ENCODE data around the gene KCNJ1.

The KCNJ1 gene

DNA sequence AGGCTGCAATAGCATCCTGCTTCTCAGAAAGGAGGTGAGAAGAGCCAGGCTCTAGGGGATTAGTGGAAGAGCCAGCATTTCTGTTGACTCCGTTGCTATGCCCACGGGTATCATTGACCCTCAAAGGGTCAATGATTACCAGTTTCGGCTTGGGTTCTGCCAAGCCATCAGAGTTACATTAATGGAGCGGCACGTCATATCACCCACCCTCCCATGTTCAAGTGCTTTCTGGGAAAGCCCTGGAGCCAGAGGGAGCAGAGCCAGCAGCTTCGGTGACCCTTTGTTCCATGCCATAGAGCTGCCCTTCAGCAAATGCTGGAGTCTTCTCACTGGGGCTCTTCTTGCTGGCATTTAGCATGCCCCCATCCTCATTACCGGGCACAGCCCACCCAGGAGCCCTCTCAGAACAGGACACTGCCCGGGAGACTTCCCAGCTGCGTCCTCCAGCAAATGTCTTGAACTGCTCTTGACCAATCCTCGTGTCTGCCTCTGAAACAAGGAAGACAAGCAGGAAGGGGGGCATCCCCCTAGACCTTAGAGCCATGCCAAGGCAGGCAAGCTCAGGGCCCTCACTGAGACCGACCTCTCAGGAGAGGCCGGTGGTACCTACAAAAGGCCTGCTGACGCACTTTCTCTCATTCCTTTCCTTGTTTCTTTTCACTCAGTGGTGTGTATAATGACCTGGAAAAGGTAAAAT lies 14.6 kb downstream of the KCNJ1 start:
- no peak for DNase-seq (ENCODE audit: low spot score)

DNA sequence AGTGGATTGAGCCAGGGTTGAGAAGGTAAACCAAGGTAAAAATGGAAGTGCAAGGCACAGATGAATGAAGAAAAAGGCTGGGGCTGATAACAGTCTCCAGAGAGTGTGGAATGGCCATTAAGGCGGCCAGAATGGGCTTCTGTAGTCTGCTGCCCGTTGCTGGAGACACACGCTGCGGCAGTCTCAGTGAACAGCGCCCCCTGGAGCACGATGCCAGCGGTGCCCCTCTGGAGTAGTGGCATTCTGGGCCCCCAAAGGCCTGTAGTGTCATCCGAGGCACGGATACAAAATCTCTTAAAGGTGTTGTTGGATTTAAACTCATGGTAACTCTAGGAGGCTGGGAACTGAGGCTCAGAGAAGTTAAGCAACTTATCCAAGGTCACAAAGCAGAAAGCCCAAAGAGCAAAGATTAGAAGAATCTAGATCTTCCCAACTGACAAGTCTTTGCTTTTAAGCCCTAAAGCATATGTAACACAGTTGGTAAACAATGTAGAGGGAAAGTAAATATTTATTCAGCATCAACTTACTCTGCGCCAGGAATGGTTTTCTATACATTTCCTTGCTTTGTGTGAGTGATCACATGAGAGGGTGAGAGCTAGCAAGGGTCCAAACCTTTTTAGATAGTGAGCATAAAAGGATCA lies 18.2 kb downstream of the KCNJ1 start:
- peak; percentile 31 for DNase-seq (ENCODE audit: low spot score)

DNA sequence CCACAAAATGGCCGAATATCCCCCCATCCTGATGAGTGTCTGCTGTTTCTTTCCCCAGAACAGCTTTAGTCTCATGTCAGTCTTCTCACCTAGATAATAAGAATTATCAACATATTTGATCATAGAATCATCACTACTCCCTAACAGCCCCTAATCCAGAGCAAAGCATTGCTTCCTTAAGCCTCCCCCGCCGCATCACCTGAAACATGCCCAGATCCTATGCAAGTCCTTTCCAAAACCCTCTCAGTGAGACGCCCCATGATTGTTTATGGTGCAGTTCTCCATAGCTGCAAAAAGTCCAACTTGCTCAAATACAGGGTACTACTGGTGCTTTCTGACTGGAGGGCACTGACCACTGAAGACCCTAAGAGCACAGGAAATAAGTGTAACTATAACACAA lies 20.1 kb downstream of the KCNJ1 start:
- DNase-seq (ENCODE audit: low spot score) = no peak

DNA sequence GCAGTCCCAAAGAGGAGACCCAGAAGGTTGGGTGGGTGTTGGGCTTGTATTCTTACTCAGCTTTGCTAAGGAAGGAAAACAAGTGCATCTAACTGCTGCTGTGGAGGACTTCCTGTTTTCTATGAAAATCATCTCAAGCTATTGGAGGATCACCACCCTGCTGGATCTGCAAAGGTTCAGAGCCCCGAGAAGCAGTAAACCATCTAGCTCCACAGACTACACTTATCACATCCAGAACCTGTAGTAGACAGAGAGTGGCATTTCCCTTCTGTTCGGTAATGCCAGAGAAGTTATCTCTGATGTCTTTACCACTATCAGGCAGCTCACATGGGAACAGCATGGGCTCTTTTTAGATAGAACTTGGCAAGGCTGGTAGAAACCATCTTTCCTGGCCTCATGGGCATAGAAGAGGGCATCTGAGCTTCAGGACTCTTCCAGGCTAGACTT lies 21.7 kb downstream of the KCNJ1 start:
- no peak for DNase-seq (ENCODE audit: low spot score)

DNA sequence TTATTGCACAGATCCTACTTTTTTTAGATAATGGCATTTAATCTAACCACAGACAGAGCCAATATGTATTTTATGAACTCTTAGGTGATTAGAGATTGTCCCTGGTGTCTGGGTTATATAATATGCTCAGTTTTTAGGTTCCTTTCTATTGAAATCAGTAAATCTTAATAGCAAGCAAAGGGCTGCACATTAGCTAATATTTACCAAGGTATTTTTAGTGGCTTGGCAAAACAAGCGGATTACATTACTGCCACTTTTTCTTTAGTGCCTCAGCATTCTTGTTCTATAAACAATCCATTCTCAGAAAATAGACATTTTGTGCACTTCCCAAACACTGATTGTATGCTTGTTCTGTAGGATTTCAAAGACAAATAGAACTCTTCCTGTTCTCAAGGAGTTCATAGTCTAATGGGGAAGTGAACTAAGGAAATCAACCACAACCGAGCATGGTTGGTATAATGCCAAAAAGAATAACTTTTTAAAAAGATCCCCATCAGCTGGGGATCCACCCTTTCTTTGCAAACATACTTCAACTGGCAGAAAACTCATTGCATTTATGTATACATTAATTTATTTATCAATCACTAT lies 23.8 kb downstream of the KCNJ1 start:
- no peak for DNase-seq (ENCODE audit: low spot score)

DNA sequence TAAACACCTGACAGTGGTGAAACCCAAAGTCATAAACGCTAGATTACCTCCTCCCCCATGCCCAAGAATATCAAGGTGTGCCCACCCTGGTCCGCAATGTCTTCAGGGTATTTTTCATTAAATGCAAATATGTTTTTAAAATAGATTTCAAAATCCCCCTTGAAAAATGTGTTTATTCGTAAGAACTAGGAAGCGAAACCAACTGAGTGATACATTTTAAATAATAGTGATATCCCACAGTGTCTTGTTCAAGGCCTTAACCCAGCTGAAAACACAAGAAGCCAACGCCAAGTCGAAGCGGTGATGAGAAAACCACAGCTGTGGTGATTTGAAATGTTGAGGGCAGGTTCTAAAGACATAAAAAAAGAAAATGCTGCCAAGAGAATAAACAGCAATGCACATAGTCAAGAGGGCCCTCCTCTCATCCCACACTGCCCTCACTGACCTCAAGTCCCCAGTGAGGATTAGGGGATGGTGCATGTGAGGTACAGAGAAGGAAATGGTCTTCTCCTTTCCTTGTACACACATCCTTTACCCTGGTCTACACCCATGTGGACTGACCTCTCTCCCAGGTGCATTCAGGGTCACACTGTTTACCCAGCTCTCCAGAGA lies 25.5 kb downstream of the KCNJ1 start:
- DNase-seq (ENCODE audit: low spot score) = no peak

DNA sequence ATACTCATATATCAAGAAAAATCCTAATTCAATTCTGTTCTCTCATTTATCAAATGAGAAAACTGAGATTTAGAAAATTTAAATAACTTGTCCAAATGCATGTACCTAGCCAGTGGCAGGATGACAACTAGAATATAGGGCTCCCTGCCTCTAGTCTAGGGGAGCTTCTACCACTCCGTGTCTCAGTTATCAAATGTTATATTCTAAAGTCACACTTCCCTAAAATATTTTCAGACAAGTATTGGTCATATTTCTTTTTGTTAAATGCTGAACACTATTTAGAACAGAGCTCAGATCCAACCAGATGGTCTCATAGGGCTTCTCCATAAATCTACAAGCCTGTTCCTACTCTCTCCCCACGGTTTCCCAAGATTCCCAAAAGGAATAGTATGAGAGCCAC lies 26.3 kb downstream of the KCNJ1 start:
- no peak for DNase-seq (ENCODE audit: low spot score)

DNA sequence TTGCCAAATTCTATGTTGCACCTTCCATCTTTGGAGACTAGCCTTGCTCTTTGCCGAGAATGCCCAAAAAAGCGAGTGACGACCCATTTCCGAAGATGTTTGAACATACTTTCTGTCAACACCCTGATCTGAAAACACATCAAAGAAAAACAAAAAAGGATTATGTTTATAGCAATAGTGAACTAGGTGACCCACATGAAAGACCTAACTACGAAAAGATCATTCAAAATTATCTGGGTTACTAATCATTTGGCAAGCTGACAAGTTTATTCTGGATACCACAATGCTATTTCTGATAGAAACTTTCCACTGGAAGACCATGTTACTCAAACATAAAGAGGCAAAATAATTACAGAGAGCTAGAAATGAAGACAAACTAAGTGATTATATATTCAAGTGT lies 27.0 kb downstream of the KCNJ1 start:
- no peak for DNase-seq (ENCODE audit: low spot score)

DNA sequence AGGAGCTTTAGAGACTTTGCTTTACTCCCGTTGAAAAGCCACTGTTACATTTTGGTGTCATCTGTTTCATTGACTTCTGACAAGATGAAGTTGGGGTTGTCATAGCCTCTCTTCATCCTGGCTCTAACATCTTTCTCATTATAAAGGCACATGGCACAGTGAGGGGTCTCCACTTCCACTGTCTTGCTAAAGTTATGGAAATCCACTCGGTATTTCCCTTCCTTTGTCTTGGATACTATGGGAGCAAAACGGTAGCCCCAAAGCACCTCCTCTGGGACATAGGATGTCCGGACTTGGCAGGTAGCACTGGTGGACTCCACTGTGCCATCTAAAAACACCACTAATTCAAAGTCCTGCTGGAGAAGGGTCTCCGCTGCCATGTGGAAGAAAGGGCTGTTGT lies 28.0 kb downstream of the KCNJ1 start:
- DNase-seq (ENCODE audit: low spot score) = no peak

DNA sequence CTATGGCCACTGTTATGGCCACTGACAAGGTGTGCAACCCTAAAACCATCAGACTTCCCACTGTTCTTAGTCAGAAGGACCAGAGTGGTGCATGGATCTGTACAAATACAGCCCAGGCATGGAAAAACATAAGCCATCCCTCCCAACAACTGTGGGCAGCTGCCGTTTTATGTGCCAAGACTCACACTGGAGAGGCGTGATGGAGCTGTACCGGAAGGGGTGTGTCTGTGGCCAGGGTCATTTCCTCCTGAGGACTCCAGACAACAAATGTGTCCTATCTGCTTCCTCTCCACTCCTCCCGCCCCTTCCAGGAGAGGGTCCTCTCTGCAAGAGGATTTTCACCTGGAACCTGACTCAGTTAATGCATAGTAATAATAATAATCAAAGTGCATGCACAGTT lies 29.5 kb downstream of the KCNJ1 start:
- no peak for DNase-seq (ENCODE audit: low spot score)

DNA sequence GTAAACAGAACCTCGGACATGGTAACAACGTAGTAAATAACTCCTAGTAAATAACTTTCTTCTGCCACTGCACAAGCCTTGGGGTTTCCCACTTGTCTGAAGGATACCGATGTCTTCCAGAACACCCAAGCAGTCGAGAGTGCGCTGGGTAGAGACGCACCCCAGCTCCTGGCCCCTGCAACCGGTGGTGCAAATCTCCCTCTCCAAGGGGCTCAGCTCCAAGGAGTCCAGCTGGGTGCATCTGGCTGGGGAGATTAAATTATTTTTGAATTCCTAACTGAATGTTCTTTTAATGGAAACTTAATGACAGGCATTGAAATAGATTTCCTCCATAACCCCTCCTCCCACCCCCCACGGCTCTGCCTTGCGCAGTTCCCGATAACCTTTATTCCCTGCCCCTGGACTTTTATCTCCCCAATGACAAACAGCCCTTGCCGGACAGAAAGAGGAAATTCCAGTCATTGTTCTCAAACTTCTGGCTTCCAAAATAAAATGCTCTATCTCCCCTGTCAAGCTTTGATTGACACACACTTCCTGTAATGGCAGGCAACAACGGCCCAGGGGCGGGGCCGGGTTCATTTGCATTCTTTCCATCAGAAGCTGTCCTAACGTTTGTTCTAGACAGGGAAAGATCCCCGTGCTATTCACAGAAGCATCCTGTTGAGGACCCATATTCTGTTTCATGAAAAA lies 31.2 kb downstream of the KCNJ1 start:
- no peak for DNase-seq (ENCODE audit: low spot score)

DNA sequence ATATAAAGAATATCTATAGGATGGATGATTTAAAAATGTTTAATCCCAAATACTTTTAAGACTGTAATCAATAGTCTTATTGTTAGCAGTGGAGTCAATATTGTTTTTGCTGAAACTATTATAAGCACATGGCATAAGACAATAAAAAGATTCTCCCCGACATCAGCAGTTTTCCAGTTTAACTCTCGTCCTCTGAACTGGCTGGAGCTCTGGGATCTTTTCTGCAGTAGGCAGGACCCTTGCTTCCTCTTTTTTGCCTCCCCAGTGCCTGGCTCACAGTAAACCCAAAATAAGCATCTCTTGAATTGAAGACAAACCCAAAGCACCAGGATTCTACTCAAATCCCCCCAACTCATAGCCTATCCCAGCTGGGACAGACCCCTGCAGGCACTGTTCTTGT lies 32.9 kb downstream of the KCNJ1 start:
- no peak for DNase-seq (ENCODE audit: low spot score)

DNA sequence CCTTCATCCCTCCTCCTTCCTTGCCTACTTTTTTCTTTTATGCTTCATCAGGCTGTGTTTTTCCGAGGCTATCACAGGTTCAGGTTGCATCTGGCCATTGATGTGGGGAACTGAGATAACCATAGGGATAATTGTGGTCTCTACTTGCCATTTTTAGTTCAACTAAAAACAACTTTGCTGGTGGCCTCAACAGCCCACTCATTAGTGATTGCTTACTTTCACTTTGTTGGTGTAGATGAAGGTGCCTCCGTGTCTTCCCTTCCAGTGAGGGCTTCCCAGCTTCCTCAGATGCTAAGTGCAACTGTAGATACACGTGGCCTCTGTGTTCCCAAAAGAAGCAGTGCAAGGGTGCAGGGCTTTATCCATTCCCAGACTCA lies 35.0 kb downstream of the KCNJ1 start:
- no peak for DNase-seq (ENCODE audit: low spot score)

DNA sequence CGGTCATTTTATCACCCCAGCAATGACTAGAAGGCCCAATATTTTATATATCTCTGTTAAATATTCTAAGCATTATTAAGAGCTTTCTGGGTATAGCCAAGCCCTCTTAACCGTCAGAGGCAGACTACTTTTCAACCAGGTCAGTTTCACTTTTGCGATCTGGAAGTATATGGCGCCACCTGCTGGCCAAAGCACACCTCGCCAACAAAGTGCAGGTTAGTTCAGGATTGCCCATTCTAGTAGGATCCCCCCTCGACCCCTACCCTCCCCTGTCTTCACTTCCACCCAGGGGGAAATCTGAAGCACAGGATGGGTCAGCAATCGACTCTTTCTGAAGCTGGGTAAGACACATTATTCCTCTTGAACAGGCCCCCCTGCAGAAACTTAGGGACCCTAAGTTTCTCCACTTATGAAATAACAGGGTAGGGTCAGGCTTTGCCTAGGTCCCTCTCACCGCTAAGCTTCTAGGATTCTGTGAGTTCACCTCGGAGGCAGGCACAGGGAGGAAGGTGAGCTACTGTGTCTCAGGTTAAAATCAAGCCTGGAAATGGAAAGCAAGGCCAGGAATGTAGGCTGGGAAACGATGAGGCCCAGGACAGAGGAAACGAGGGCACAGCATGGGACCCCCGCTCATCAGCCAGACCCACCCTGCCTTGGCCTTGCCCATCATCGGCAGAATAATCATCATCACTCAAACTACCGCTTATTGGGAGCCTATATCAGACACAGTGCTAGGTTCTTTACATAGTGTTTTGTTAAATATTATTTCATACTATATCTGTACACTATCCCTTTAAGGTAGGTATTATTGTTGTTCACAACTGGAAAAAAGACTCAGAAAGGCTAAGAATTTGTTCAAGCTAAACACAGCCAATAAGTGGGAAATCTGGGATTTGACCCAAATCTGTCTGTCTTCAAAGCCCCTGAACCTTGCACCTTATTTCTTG lies 35.6 kb downstream of the KCNJ1 start:
- peak; percentile 68 for DNase-seq (ENCODE audit: low spot score)

DNA sequence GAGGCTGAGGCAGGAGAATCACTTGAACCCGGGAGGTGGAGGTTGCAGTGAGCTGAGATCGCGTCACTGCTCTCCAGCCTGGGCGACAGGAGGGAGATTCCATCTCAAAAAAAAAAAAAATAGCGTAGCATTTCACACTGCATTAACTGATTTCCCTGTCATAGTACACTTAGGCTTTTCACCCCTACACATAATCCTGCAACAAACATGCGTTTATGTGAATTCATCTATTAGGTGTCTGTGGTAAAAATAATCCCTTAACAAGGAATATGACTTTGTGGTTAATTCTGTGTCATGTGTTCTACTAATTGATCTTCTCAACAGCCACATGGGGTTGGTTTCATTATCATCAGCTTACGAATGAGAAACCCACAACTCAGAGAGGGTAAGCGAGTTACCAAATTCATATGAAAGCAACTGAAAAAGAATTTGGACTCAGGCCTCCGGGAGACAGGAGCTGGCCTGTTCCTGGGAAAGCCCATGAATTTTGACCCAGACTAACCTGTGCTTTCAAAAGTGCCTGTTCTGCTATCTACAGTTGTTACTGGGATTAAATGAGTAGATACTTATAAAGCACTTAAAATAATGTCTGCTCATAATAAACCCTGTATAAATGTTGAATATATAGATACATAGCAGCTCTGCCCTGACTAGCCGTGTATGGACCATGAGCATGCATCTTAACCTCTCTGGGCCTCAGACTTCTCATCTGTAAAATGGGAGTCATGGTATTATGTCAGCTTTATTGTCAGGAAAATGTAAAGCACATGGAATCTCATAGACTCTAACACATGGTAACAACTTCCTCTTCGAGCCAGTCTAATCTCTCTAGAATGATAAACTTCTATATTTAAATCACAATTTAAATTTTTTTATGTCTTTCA lies 36.6 kb downstream of the KCNJ1 start:
- no peak for DNase-seq (ENCODE audit: low spot score)

DNA sequence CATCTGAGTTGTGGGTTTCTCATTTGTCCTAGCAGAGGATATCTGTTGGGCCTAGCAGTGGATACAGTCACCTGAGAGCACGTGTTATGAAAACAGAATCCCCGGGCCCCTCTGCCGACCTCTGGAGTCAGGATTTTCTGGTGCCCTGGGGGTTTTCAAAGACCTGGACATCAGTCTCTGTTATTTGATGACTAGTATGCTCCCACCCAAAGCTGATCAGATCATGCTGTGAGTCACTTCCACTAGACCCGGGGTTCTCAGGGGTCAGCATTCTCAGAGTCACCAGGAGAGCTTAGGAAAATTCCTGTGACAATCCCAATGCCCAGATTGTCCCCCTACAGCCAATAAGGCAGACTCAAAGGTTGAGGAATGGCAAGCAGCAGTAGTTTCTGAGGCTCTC lies 38.7 kb downstream of the KCNJ1 start:
- DNase-seq (ENCODE audit: low spot score) = no peak

DNA sequence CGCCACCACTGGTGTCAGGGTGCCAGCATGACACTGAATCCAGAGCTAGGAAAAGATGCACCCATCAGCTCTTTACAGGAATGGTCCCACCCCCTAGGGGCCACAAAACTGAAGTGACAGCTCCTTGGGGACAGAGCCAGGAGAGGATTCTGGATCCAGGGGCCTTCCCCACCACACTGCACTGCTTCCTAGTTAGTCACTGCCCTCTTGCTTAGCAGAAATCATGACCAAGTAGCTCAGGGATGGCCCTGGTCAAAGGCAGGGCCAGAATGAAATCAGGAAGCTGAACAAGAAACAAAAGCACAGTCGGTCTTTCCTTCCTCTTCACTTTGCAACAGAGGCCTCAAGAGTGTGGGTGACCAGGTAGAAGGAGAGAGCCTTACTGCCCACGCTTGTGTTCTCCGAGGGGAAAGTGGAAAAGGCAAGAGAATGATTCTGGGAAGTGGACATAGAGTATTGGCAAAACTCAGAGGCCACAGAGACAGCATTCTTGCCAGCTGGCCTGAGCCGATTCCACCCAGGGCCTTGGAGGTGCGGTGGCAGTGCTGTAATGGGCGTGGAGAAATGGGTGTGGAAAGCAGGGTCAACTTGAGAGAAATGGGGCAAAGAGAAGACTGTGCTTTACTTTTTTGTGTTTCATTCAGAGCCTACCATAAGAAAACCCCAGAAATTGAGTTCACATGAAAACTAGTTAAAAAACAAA lies 39.8 kb downstream of the KCNJ1 start:
- no peak for DNase-seq (ENCODE audit: low spot score)

DNA sequence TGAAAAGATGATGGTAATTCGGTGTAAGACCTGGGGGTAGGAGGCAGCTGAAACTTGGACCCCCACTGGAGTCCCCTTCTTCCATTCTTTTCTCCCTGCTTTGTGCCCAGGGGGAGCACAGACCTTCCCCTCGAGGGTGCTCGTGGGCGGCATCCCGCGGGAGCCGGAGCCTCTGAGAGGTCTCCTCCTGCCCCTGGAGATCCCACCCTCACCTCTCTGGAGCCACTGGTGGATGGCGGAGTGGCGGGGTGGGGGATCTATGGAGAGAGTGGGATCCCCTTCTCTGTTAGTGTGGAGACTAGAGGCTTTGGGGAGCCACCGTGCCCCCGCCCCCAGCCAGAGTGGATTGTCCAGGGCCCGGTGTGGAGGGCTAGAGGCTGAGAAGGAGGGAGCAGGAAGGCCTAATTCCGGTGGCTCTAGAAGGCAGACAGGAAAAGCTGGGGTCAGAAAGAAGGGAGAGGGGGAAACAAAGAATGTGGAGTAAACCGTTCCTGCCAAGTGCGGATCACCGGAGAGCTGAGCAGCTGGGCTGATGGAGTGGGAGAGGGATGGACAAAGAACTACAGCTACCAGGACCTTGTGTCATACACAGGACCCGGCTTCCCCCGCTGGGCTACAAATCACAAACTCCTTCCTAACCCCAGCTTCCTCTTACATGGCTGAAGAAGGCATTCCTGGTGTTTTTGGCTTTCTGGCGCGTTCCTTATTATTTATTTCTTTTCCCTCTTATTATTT lies 41.9 kb downstream of the KCNJ1 start:
- DNase-seq (ENCODE audit: low spot score) = no peak
